Peyer's patch (tissue), 4 donors: Measurements from ENCODE around the gene NIPBL. TPM values are rescaled to one million over a fixed set of nuclear protein-coding genes. Genes with fewer than 3 reads are reported as not detected.

Experiments used
- DNase-seq, 3 donors: peaks; one replicate each; pipeline ENCODE4 v3.0.0-alpha.2; 2017 to 2019
- H3K27ac ChIP-seq, 4 donors: fragments of 200-600 bp; sonication (generic); one replicate each; pipeline ENCODE4 v1.5.1; 2016 to 2019
- H3K27me3 ChIP-seq, 2 donors: fragments of 200-600 bp; sonication (generic); one replicate each; pipeline ENCODE4 v1.5.1; 2019
- H3K36me3 ChIP-seq, 3 donors: fragments of 200-600 bp; sonication (generic); one replicate each; pipeline ENCODE4 v1.5.1; 2016 to 2019
- H3K4me1 ChIP-seq, 4 donors: fragments of 200-600 bp; sonication (generic); one replicate each; pipeline ENCODE4 v1.5.1; 2016 to 2019
- H3K4me3 ChIP-seq, 4 donors: fragments of 200-600 bp; sonication (generic); 1 replicate in 3 of 4; 2 replicates in 1 of 4; pipeline ENCODE4 v1.5.1; 2016 to 2019; ENCODE audit warnings: mild to moderate bottlenecking in 1 of 4
- H3K9me3 ChIP-seq, 4 donors: fragments of 200-600 bp; sonication (generic); one replicate each; pipeline ENCODE4 v1.5.1; 2016 to 2019; ENCODE audit warnings: mild to moderate bottlenecking in 1 of 4
- CTCF ChIP-seq, 6 experiments: fragments of 450-650 bp in 4 of 6; fragments of 200-600 bp in 2 of 6; sonication (generic) in 1 of 6; IDR thresholded peaks; one replicate each; pipeline ENCODE4 v1.5.1; 2017 to 2019; ENCODE audit warnings: antibody characterized with exemption in 6 of 6, mild to moderate bottlenecking in 3 of 6, moderate library complexity in 1 of 6
- POLR2A ChIP-seq, 2 donors: fragments of 450-650 bp; IDR thresholded peaks; one replicate each; pipeline ENCODE4 v1.5.1; 2017; ENCODE audit warnings: antibody characterized with exemption in 2 of 2, mild to moderate bottlenecking in 2 of 2, moderate library complexity in 2 of 2
- total RNA-seq, 4 donors: library from RNA; depleted of rRNA; stranded (reverse); fragments of >200 nt; gene quantifications; one replicate each; pipeline ENCODE4 v1.1.0, GENCODE V29; 2016

NIPBL gene
- total RNA-seq, 4 donors from 2014 or later: 48.7 to 109 (median 68.8) TPM

- Histone ChIP-seq H3K4me1 (no peaks in the 10 kb centered on the region), H3K9me3 (no peaks in the 10 kb centered on the region), H3K36me3 (peaks cover 0 to 26% (median 0%) of the 10 kb centered on the region in 3 donors)
Measured at GRCh38 chr5:37034955-37035354, 158.4 kb downstream of the NIPBL start.

GRCh38 chr5:37037840-37038239, 161.3 kb downstream of the NIPBL start:
- H3K27ac ChIP-seq: no peak overlapping the region
- no peaks in the 10 kb centered on the region for H3K27me3 ChIP-seq
- peaks cover 0 to 51% (median 0%) of the 10 kb centered on the region in 3 donors for H3K36me3 ChIP-seq
- DNase-seq: no peak
- TF ChIP-seq POLR2A (IDR thresholded peaks at IDR 0.05): no peak
- TF ChIP-seq CTCF (IDR thresholded peaks at IDR 0.05): no peak
- H3K4me3 ChIP-seq: no peak overlapping the region
- H3K4me1 ChIP-seq: no peaks in the 10 kb centered on the region
- H3K9me3 ChIP-seq: no peaks in the 10 kb centered on the region

More at GRCh38 chr5:37034955-37035354, 158.4 kb downstream of the NIPBL start:
- DNase-seq: no peak
- no peak overlapping the region for H3K4me3 ChIP-seq
- no peaks in the 10 kb centered on the region for H3K27me3 ChIP-seq
- no peak overlapping the region for H3K27ac ChIP-seq
- no peak for TF ChIP-seq CTCF (IDR thresholded peaks at IDR 0.05)
- no peak for TF ChIP-seq POLR2A (IDR thresholded peaks at IDR 0.05)

GRCh38 chr5:37039824-37040223, 163.3 kb downstream of the NIPBL start:
- Histone ChIP-seq H3K4me1 (no peaks in the 10 kb centered on the region), H3K4me3 (no peak overlapping the region), H3K27ac (no peak overlapping the region), H3K9me3 (no peaks in the 10 kb centered on the region), H3K36me3 (peaks cover 0 to 65% (median 0%) of the 10 kb centered on the region in 3 donors), H3K27me3 (no peaks in the 10 kb centered on the region)
- DNase-seq: no peak
- TF ChIP-seq CTCF (IDR thresholded peaks at IDR 0.05) (no peak), POLR2A (IDR thresholded peaks at IDR 0.05) (no peak)

GRCh38 chr5:37043693-37044092, 167.1 kb downstream of the NIPBL start:
- no peak overlapping the region for H3K27ac ChIP-seq
- peak in 3 of 6 experiments; percentile 22 to 35 (median 23) for TF ChIP-seq CTCF (IDR thresholded peaks at IDR 0.05)
- TF ChIP-seq POLR2A (IDR thresholded peaks at IDR 0.05): no peak
- no peaks in the 10 kb centered on the region for H3K27me3 ChIP-seq
- peaks cover 0 to 93% (median 0%) of the 10 kb centered on the region in 3 donors for H3K36me3 ChIP-seq
- no peaks in the 10 kb centered on the region for H3K4me1 ChIP-seq
- DNase-seq: no peak
- no peaks in the 10 kb centered on the region for H3K9me3 ChIP-seq
- H3K4me3 ChIP-seq: no peak overlapping the region

- no peak overlapping the region for H3K27ac ChIP-seq
- H3K27me3 ChIP-seq: no peaks in the 10 kb centered on the region
- no peak overlapping the region for H3K4me3 ChIP-seq
- no peak for TF ChIP-seq POLR2A (IDR thresholded peaks at IDR 0.05)
- TF ChIP-seq CTCF (IDR thresholded peaks at IDR 0.05): no peak
- H3K9me3 ChIP-seq: no peaks in the 10 kb centered on the region
- DNase-seq: no peak
- peaks cover 0 to 93% (median 0%) of the 10 kb centered on the region in 3 donors for H3K36me3 ChIP-seq
- H3K4me1 ChIP-seq: no peaks in the 10 kb centered on the region
Measured at GRCh38 chr5:37044120-37044519, 167.6 kb downstream of the NIPBL start.

- H3K36me3 ChIP-seq: peaks cover 0 to 93% (median 0%) of the 10 kb centered on the region in 3 donors
- H3K27ac ChIP-seq: no peak overlapping the region
- H3K4me1 ChIP-seq: no peaks in the 10 kb centered on the region
- no peak overlapping the region for H3K4me3 ChIP-seq
- no peak for TF ChIP-seq CTCF (IDR thresholded peaks at IDR 0.05)
- H3K27me3 ChIP-seq: no peaks in the 10 kb centered on the region
- DNase-seq: no peak
- H3K9me3 ChIP-seq: no peaks in the 10 kb centered on the region
Measured at GRCh38 chr5:37045703-37046102, 169.1 kb downstream of the NIPBL start.
